DOHH2 (cell line): ENCODE data around the gene RNF150.

Experiments
- H3F3A ChIP-seq: fragments of 200-600 bp; sonication (generic), shearing (Covaris generic); 2 replicates; pipeline ENCODE4 v1.6.0; 2016; ENCODE audit warnings: antibody characterized with exemption, mild to moderate bottlenecking; ENCODE audit not compliant: control insufficient read depth, insufficient read depth
- H3K27ac ChIP-seq: fragments of 200-600 bp; sonication (generic); 2 replicates; pipeline ENCODE4 v1.5.1; 2014; ENCODE audit warnings: low read depth, mild to moderate bottlenecking, low read length, moderate library complexity
- H3K27me3 ChIP-seq: fragments of 200-600 bp; sonication (generic); 2 replicates; pipeline ENCODE4 v1.6.1; 2014; ENCODE audit warnings: mild to moderate bottlenecking, low read length, mixed read lengths; ENCODE audit not compliant: control insufficient read depth
- H3K36me3 ChIP-seq: fragments of 200-600 bp; sonication (generic); 2 replicates; pipeline ENCODE4 v1.6.1; 2014; ENCODE audit warnings: mild to moderate bottlenecking, low read length, moderate library complexity, mixed read lengths; ENCODE audit not compliant: control insufficient read depth
- H3K4me1 ChIP-seq: fragments of 200-600 bp; sonication (generic); 2 replicates; pipeline ENCODE4 v1.6.1; 2014; ENCODE audit warnings: mild to moderate bottlenecking, low read length, mixed read lengths; ENCODE audit not compliant: control insufficient read depth
- H3K4me2 ChIP-seq: fragments of 200-600 bp; sonication (generic); 2 replicates; pipeline ENCODE4 v1.6.0; 2014; ENCODE audit warnings: mild to moderate bottlenecking, low read length, moderate library complexity
- H3K4me3 ChIP-seq: fragments of 200-600 bp; sonication (generic); 2 replicates; pipeline ENCODE4 v1.5.1; 2014; ENCODE audit warnings: mild to moderate bottlenecking, low read length, mixed read lengths
- H3K79me2 ChIP-seq: fragments of 200-600 bp; sonication (generic); 2 replicates; pipeline ENCODE4 v1.6.1; 2014; ENCODE audit warnings: mild to moderate bottlenecking, low read length, mixed read lengths; ENCODE audit not compliant: control insufficient read depth
- H3K9me2 ChIP-seq: fragments of 200-600 bp; sonication (generic); replicated peaks from 2 replicates; pipeline ENCODE4 v1.6.1; 2014; ENCODE audit warnings: mild to moderate bottlenecking, low read length, mixed read lengths; ENCODE audit not compliant: control insufficient read depth
- H3K9me3 ChIP-seq: fragments of 200-600 bp; sonication (generic); 2 replicates; pipeline ENCODE4 v1.6.1; 2014; ENCODE audit warnings: antibody characterized with exemption, low read length, mixed read lengths; ENCODE audit not compliant: control insufficient read depth, insufficient read depth
- H4K20me1 ChIP-seq: fragments of 200-600 bp; sonication (generic); 2 replicates; pipeline ENCODE4 v1.6.0; 2014; ENCODE audit warnings: low read depth, mild to moderate bottlenecking, antibody characterized with exemption, low read length, moderate library complexity; ENCODE audit not compliant: control insufficient read depth, insufficient read depth
- CTCF ChIP-seq: fragments of 200-600 bp; sonication (generic); IDR thresholded peaks from one replicate; pipeline ENCODE4 v1.5.1; 2014; ENCODE audit warnings: antibody characterized with exemption, mild to moderate bottlenecking, low read depth, low read length; ENCODE audit not compliant: poor library complexity, severe bottlenecking
- EZH2phosphoT487 ChIP-seq: fragments of 200-600 bp; sonication (generic); IDR thresholded peaks from 2 replicates; pipeline ENCODE4 v1.6.1; 2017; ENCODE audit warnings: borderline replicate concordance, mild to moderate bottlenecking, antibody characterized with exemption, low read length, moderate library complexity, mixed read lengths

The RNF150 gene

GRCh38 chr4:141004823-141005222, 128.4 kb downstream of the RNF150 start:
- no peak for TF ChIP-seq CTCF
- no peak for TF ChIP-seq EZH2phosphoT487
- H3K4me1 ChIP-seq: no peaks in the 10 kb centered on the region
- no peak overlapping the region for H3K4me2 ChIP-seq
- no peak overlapping the region for H3K4me3 ChIP-seq
- H3K27me3 ChIP-seq: no peaks in the 10 kb centered on the region
- H3K36me3 ChIP-seq: no peaks in the 10 kb centered on the region
- H3K79me2 ChIP-seq: no peaks in the 10 kb centered on the region
- H3K9me2 ChIP-seq: no peaks in the 10 kb centered on the region
- no peak overlapping the region for H3K27ac ChIP-seq
- no peaks in the 10 kb centered on the region for H4K20me1 ChIP-seq
- no peaks in the 10 kb centered on the region for H3K9me3 ChIP-seq
- no peaks in the 10 kb centered on the region for H3F3A ChIP-seq

GRCh38 chr4:141003193-141003592, 130.1 kb downstream of the RNF150 start:
- TF ChIP-seq EZH2phosphoT487 (no peak), CTCF (no peak)
- no peaks in the 10 kb centered on the region for H3K27me3 ChIP-seq
- H3K9me2 ChIP-seq: no peaks in the 10 kb centered on the region
- H3K4me1 ChIP-seq: no peaks in the 10 kb centered on the region
- no peaks in the 10 kb centered on the region for H3K36me3 ChIP-seq
- no peaks in the 10 kb centered on the region for H4K20me1 ChIP-seq
- H3K4me3 ChIP-seq: no peak overlapping the region
- no peak overlapping the region for H3K4me2 ChIP-seq
- H3K27ac ChIP-seq: no peak overlapping the region
- no peaks in the 10 kb centered on the region for H3K9me3 ChIP-seq
- H3F3A ChIP-seq: no peaks in the 10 kb centered on the region
- no peaks in the 10 kb centered on the region for H3K79me2 ChIP-seq

DNA sequence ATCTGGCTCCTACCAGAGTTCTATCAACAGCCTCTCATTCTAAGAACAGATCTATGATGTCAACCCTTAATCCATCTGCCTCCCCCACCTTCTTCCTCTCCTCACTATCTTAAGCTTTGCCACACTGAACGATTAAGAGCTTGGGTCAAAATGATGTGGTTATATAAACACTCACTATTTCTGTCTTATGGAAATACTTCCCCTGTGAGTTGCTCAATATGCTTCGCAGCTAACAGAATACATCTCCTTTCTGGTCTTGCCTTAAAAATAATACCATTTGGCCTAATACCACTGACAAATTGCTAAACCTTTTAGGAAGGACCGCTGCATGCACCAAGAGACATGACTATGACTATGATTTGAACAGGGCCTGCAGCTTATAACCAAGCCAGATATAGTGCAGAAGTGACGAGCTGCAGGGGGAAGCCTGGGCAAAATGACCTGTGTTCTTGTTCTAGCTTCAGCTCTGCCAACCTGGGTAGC, 130.9 kb downstream of the RNF150 start:
- Histone ChIP-seq H3K4me3 (no peak overlapping the region), H4K20me1 (no peaks in the 10 kb centered on the region), H3K27ac (no peak overlapping the region), H3K79me2 (no peaks in the 10 kb centered on the region), H3K27me3 (no peaks in the 10 kb centered on the region), H3K36me3 (no peaks in the 10 kb centered on the region), H3F3A (no peaks in the 10 kb centered on the region), H3K4me1 (no peaks in the 10 kb centered on the region), H3K4me2 (no peak overlapping the region), H3K9me2 (no peaks in the 10 kb centered on the region), H3K9me3 (no peaks in the 10 kb centered on the region)
- TF ChIP-seq CTCF: no peak
- TF ChIP-seq EZH2phosphoT487: no peak
